GM18868 (cell line): Measurements from ENCODE around the gene GALC.

ENCODE experiments used
- ATAC-seq: cut with Tn5 transposase; IDR thresholded peaks from one replicate; pipeline ENCODE4 v1.9.1; 2021; ENCODE audit warnings: mild to moderate bottlenecking, moderate library complexity; ENCODE audit not compliant: unreplicated experiment

The GALC gene

GRCh38 chr14:87960013-87960787 lies 32.8 kb downstream of the GALC start:
- no peak for ATAC-seq

GRCh38 chr14:87955501-87955900 lies 37.5 kb downstream of the GALC start:
- no peak for ATAC-seq

GRCh38 chr14:87952307-87953094 lies 40.5 kb downstream of the GALC start:
- ATAC-seq: peak; percentile 79

- no peak for ATAC-seq
Observed at GRCh38 chr14:87944987-87945604, 47.9 kb downstream of the GALC start.

GRCh38 chr14:87940894-87941293 lies 52.1 kb downstream of the GALC start:
- ATAC-seq: peak; percentile 39

GRCh38 chr14:87940382-87940781 lies 52.6 kb downstream of the GALC start:
- ATAC-seq: peak; percentile 98

- no peak for ATAC-seq
Observed at GRCh38 chr14:87935886-87936285, 57.1 kb downstream of the GALC start.

- no peak for ATAC-seq
Observed at GRCh38 chr14:87935081-87935828, 57.7 kb downstream of the GALC start.

GRCh38 chr14:87934185-87934584 lies 58.8 kb downstream of the GALC start:
- no peak for ATAC-seq

- no peak for ATAC-seq
Observed at GRCh38 chr14:87916886-87917275, 76.1 kb downstream of the GALC start.

GRCh38 chr14:87916103-87916885 lies 76.7 kb downstream of the GALC start:
- no peak for ATAC-seq

- ATAC-seq: no peak
Observed at GRCh38 chr14:87908550-87908949, 84.4 kb downstream of the GALC start.

- no peak for ATAC-seq
Observed at GRCh38 chr14:87901652-87902051, 91.3 kb downstream of the GALC start.

- ATAC-seq: no peak
Observed at GRCh38 chr14:87901236-87901635, 91.7 kb downstream of the GALC start.

- ATAC-seq: no peak
Observed at GRCh38 chr14:87899228-87899627, 93.8 kb downstream of the GALC start.

- no peak for ATAC-seq
Observed at GRCh38 chr14:87898301-87898700, 94.7 kb downstream of the GALC start.

- ATAC-seq: peak; percentile 71
Observed at GRCh38 chr14:87896393-87897380, 96.3 kb downstream of the GALC start.

GRCh38 chr14:87894920-87895319 lies 98.1 kb downstream of the GALC start:
- ATAC-seq: no peak

GRCh38 chr14:87892763-87893162 lies 100.2 kb downstream of the GALC start:
- ATAC-seq: no peak
